Ovary (tissue), 9 donors: ENCODE measurements around the gene SNX10. TPM values are rescaled to one million over a fixed set of nuclear protein-coding genes. Genes with fewer than 3 reads are reported as not detected.

ENCODE experiments used
- DNase-seq, 5 donors: peaks; one replicate each; pipeline ENCODE4 v3.0.0-alpha.2; 2019 to 2020
- H3K27ac ChIP-seq, 2 donors: fragments of 200-600 bp; one replicate each; pipeline versions ENCODE4 v1.5.1 to v1.8.0; 2019 to 2022
- H3K27me3 ChIP-seq: fragments of 200-600 bp; one replicate; pipeline ENCODE4 v1.8.0; 2022
- H3K36me3 ChIP-seq: fragments of 200-600 bp; sonication (generic); one replicate; pipeline ENCODE4 v1.5.1; 2019
- H3K4me1 ChIP-seq: one replicate; pipeline ENCODE4 v1.8.1; 2013; ENCODE audit warnings: mild to moderate bottlenecking, moderate library complexity; ENCODE audit not compliant: insufficient read depth
- H3K4me3 ChIP-seq: fragments of 200-600 bp; sonication (generic); one replicate; pipeline ENCODE4 v1.5.1; 2017
- H3K9me3 ChIP-seq, 2 donors: fragments of 200-600 bp in 1 of 2; sonication (generic) in 1 of 2; one replicate each; pipeline versions ENCODE4 v1.5.1 to v1.8.1; 2013 to 2019; ENCODE audit warnings: mild to moderate bottlenecking in 1 of 2, moderate library complexity in 1 of 2
- EP300 ChIP-seq: sonication (generic); formaldehyde crosslinking; IDR thresholded peaks from one replicate; pipeline ENCODE4 v1.6.1; 2017; ENCODE audit warnings: antibody characterized with exemption
- POLR2A ChIP-seq: fragments of 450-650 bp; IDR thresholded peaks from one replicate; pipeline ENCODE4 v1.6.1; 2017; ENCODE audit warnings: antibody characterized with exemption, mild to moderate bottlenecking, moderate library complexity
- WGBS, 3 donors: extraction: QIAGEN DNeasy Blood & Tissue Kit in 1 of 3; methylation state at CpG; one replicate each; pipeline versions ENCODE4 v1.1.5 to v1.1.7; 2013 to 2017; 5-methylcytosine and 5-hydroxymethylcytosine counted together
- intact Hi-C, 4 donors: fragments of 100-400 bp; cut with DNase I; formaldehyde crosslinking; loops; one replicate each; pipeline versions ENCODE4 v1.11.0 to v1.15.1; 2022 to 2023
- polyA plus RNA-seq, 2 donors: library from polyadenylated mRNA; stranded (reverse); fragments of 200-250 nt in 1 of 2; fragments of 350-450 nt in 1 of 2; fragmentation: Illumina TruSeq in 1 of 2; extraction: RNeasy Lipid Tissue Mini Kit (QIAGEN cat#74804) in 1 of 2; gene quantifications; one replicate each; pipeline ENCODE4 v1.2.3, GENCODE V29; 2013 to 2014
- total RNA-seq, 7 donors: library from RNA; depleted of rRNA in 2 of 7; stranded (reverse); fragments of >200 nt in 2 of 7; fragmentation: NEBNext Ultra II Directional in 3 of 7; extraction: Animal tissue kit (Norgen Biotek cat#: 25700) in 3 of 7; gene quantifications; one replicate each; pipeline versions ENCODE4 v1.1.0 to v1.2.4, GENCODE V29; 2016 to 2023
- TF ChIP-seq, protein P1 (sequence below), 3 donors: fragments of 450-650 bp in 2 of 3; fragments of 200-600 bp in 1 of 3; IDR thresholded peaks; one replicate each; pipeline versions ENCODE4 v1.5.1 to v1.8.0; 2016 to 2022; ENCODE audit warnings: antibody characterized with exemption in 3 of 3, mild to moderate bottlenecking in 1 of 3
- donor health status: DM: no; HTN: no; CAD: no; lungs with moderate emphysema.
- donor health status: DM: no; HTN: no; CAD: no.
- donor health status: Bipolar disorder and iron deficiency.
- donor health status: DM: yes; HTN: yes; CAD: no.
- donor health status: DM: no; HTN: no; CAD: no.
- donor health status: DM: yes; HTN: yes; CAD: no.

Gene SNX10
- total and polyA plus RNA-seq, 9 donors: 1.1 to 6.4 (median 2.0) TPM

GRCh38 chr7:26265499-26266075, 26.1 kb upstream of the SNX10 start:
- H3K36me3 ChIP-seq: no peaks in the 10 kb centered on the region
- no peaks in the 10 kb centered on the region for H3K4me1 ChIP-seq
- no peak overlapping the region for H3K4me3 ChIP-seq
- no peaks in the 10 kb centered on the region for H3K9me3 ChIP-seq
- DNase-seq: no peak
- no peak overlapping the region for H3K27ac ChIP-seq
- H3K27me3 ChIP-seq: no peaks in the 10 kb centered on the region
- 48 to 55% (median 54%) methylated on average over 5 of the region's 5 CpGs for WGBS, 3 donors
- intact Hi-C loops: no loop called here
- TF ChIP-seq EP300 (no peak), POLR2A (no peak)
- TF ChIP-seq, protein P1, sequence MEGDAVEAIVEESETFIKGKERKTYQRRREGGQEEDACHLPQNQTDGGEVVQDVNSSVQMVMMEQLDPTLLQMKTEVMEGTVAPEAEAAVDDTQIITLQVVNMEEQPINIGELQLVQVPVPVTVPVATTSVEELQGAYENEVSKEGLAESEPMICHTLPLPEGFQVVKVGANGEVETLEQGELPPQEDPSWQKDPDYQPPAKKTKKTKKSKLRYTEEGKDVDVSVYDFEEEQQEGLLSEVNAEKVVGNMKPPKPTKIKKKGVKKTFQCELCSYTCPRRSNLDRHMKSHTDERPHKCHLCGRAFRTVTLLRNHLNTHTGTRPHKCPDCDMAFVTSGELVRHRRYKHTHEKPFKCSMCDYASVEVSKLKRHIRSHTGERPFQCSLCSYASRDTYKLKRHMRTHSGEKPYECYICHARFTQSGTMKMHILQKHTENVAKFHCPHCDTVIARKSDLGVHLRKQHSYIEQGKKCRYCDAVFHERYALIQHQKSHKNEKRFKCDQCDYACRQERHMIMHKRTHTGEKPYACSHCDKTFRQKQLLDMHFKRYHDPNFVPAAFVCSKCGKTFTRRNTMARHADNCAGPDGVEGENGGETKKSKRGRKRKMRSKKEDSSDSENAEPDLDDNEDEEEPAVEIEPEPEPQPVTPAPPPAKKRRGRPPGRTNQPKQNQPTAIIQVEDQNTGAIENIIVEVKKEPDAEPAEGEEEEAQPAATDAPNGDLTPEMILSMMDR (IDR thresholded peaks at IDR 0.05): no peak

GRCh38 chr7:26267601-26268166, 24.0 kb upstream of the SNX10 start:
- Histone ChIP-seq H3K27me3 (no peaks in the 10 kb centered on the region), H3K4me3 (no peak overlapping the region), H3K4me1 (no peaks in the 10 kb centered on the region), H3K36me3 (no peaks in the 10 kb centered on the region), H3K9me3 (no peaks in the 10 kb centered on the region), H3K27ac (no peak overlapping the region)
- 94 to 96% (median 95%) methylated on average over 9 of the region's 9 CpGs for WGBS, 3 donors
- no peak for DNase-seq
- intact Hi-C loops: no loop called here
- TF ChIP-seq POLR2A (no peak), EP300 (no peak)
- TF ChIP-seq, protein P1 (IDR thresholded peaks at IDR 0.05): no peak

DNA sequence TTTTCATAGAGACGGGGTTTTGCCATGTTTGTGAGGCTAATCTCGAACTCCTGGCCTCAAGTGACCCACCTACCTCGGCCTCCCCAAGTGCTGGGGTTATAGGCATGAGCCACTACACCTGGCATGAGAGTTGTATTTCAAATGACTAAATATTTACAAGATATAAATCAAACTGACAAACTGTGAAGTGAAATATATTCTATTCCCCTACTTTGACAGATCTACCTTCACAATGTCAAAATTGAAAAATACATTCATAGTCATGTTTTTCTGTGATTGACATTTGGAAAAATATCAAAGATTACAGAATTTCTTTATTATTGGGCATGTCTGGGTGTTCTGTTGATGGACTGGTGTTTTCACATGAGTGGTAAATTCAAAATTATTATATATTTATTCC, 16.4 kb upstream of the SNX10 start:
- DNase-seq: no peak
- TF ChIP-seq EP300: no peak
- TF ChIP-seq, protein P1 (IDR thresholded peaks at IDR 0.05): no peak
- no peak for TF ChIP-seq POLR2A
- intact Hi-C loops: no loop called here
- WGBS, 3 donors: 86 to 89% (median 88%) methylated on average over 3 of the region's 3 CpGs
- H3K27me3 ChIP-seq: no peaks in the 10 kb centered on the region
- no peaks in the 10 kb centered on the region for H3K9me3 ChIP-seq
- H3K4me3 ChIP-seq: no peak overlapping the region
- no peak overlapping the region for H3K27ac ChIP-seq
- no peaks in the 10 kb centered on the region for H3K36me3 ChIP-seq
- no peaks in the 10 kb centered on the region for H3K4me1 ChIP-seq

DNA sequence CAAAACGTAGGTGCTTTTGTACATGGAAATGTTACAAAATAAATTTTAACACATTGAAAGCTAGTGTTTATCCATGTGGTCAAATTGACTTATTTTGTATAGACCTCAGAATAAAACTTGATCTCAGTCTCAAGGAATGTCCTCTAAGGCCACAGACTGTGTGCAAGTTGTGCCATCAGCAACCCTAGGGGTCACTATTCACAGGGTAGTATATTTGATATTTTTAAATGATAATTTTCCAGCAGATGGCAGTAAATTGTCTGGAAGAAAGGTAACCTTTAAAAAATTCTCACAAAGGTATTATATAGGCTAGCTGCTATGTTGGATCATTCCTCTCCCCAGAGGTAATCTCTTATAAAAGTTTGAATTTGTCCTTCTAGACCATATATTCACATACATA, 12.9 kb upstream of the SNX10 start:
- TF ChIP-seq, protein P1 (IDR thresholded peaks at IDR 0.05): no peak
- TF ChIP-seq POLR2A (no peak), EP300 (no peak)
- 7 to 13% (median 13%) methylated on average over 1 of the region's 1 CpG for WGBS, 3 donors

More for the DNA sequence above, 12.9 kb upstream of the SNX10 start:
- no peaks in the 10 kb centered on the region for H3K9me3 ChIP-seq
- no peaks in the 10 kb centered on the region for H3K36me3 ChIP-seq
- intact Hi-C loops: no loop called here
- no peaks in the 10 kb centered on the region for H3K27me3 ChIP-seq
- H3K4me3 ChIP-seq: no peak overlapping the region
- no peak for DNase-seq
- H3K4me1 ChIP-seq: no peaks in the 10 kb centered on the region
- H3K27ac ChIP-seq: no peak overlapping the region
